Mononuclear cell (primary cell): Measurements from ENCODE around the gene SLC22A7. TPM values are rescaled to one million over a fixed set of nuclear protein-coding genes. Genes with fewer than 3 reads are reported as not detected.

Experiments used
- H3K27me3 ChIP-seq: 2 replicates; pipeline ENCODE4 v1.6.0; 2011; ENCODE audit warnings: low read length, control low read depth; ENCODE audit not compliant: insufficient read depth
- H3K4me1 ChIP-seq: 2 replicates; pipeline ENCODE4 v1.5.1; 2011; ENCODE audit warnings: mild to moderate bottlenecking, low read length, control low read depth; ENCODE audit not compliant: insufficient read depth
- H3K4me3 ChIP-seq: 2 replicates; pipeline ENCODE4 v1.5.1; 2011; ENCODE audit warnings: mild to moderate bottlenecking, low read length, moderate library complexity
- H3K9me3 ChIP-seq: 2 replicates; pipeline ENCODE4 v1.5.1; 2011; ENCODE audit warnings: low read depth, mild to moderate bottlenecking, control low read depth, low read length
- total RNA-seq: library from RNA; depleted of rRNA; stranded (reverse); fragments of >200 nt; gene quantifications from one replicate; pipeline ENCODE4 v1.2.3, GENCODE V29; 2012

The SLC22A7 gene
- total RNA-seq, 1 donor, result not detected

DNA sequence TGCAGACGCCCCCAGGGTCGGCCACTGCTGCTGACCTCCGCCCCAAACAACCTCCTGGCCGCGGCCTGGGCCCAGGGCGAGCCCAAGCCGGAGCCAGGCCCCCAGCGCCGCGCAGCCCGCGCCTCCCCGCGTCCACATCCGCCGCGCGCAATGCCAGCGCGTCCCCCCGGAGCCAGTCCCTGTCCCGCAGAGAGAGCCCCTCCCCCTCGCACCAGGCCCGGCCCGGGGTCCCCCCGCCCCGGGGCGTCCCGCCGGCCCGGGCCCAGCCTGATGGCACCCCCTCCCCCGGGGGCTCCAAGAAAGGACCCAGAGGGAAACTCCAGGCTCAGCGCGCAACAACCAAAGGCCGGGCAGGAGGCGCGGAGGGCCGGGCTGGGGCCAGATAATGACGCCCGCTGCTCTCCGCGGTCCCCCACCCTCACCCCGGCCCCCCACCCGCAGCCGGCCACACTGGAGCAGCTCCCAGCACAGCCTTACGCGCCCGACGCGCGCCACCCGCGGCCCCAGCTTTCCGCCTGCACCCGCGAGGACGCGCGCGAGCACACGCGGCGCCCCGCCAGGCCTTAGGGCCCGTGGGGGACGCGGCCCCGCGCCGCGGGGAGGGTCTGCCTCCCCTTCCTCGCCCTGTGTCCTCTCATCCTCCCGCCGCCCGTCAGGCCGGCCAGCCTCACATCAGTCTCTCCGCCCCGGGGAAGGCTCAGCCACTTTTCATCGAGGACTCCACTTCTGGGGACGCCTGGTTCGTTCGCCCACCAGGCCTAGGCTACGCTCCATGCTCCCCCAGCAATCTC lies 12.9 kb upstream of the SLC22A7 start:
- peaks cover 5% of the 10 kb centered on the region for H3K27me3 ChIP-seq

DNA sequence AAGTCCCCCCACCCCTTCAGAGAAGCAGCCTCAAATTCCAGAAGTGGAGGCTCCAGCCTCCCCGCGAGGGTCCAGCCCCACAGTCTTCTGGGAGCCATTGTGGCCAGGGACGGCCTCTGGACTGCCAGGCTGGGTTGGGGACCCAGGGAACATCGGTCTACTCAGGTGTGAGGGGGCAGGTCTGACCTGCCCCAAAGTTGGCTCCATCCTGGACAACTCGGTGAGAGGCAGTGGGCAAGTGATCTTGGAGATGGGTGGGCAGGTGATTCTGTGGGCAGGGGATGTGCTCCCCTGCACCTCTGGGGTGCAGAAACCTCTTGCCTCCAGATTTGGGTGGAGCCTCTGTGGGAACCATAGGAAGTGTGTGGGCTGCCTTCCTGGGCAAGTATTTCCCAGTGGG lies 12.2 kb upstream of the SLC22A7 start:
- Histone ChIP-seq H3K27me3 (peaks cover 5% of the 10 kb centered on the region), H3K4me1 (no peaks in the 10 kb centered on the region), H3K4me3 (no peak overlapping the region), H3K9me3 (no peaks in the 10 kb centered on the region)

More for the DNA sequence above, 12.9 kb upstream of the SLC22A7 start:
- no peaks in the 10 kb centered on the region for H3K4me1 ChIP-seq
- H3K9me3 ChIP-seq, result no peaks in the 10 kb centered on the region
- no peak overlapping the region for H3K4me3 ChIP-seq

DNA sequence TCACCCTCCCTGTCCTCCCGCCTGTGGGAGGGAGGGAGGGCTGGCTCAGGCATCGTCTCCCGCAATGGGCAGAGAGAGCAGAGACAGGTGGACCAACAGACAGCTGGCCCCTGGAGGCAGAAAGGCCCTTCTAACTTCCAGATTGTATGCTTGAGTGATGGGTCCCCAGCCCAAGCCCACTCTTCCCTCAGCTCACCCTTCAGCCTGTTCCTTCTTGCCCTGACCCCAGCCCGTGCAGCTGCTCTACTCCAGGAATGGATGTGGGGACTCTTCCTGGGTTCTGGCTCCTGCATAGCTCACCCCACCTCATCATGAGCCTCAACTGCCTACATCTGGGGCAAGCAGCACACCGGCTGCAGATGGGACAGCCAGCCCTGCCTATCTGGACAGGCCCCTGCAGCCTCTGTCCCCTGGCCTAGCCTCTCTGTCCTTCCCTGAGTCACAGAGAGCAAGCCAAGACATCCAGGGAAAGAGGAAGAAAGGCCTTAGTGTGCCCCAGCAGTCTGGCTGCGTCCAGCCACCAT lies 11.5 kb upstream of the SLC22A7 start:
- Histone ChIP-seq H3K27me3 (peaks cover 5% of the 10 kb centered on the region), H3K4me1 (no peaks in the 10 kb centered on the region), H3K4me3 (no peak overlapping the region), H3K9me3 (no peaks in the 10 kb centered on the region)

DNA sequence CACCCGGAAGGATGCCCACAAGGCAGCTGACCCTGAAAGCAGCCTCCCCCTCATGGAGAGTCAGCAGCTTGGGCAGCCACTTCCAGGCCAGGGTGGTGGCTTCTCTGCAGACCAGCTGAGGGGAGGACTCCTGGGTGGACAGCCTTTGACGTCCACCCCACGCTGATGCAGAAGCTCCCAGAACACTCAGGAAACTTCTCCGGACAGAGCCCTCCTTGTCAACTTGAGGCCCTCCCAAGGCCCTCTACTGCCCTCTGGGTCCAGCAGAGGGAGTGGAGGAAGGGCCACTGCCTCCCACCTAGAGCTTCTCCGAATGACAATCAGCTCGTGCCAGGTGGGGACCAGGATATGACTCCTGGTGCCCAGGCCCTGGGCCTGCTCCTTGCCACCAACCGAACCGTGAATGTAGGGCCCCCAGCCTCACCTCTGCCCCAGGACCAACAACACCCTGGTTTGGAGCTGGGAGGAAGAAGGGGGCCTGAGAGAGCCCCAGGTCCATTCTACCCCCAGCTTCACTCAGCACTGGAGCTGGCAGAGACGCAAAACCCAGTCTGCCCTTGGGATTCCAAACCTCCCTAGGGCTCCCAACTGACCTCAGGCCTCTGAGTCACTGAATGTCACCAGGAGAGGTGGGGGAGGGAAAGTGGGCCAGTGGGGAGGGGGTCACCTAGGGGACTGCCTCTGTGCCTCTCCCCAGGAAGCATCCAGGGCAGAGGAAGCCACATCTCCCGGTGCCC lies 10.9 kb upstream of the SLC22A7 start:
- H3K27me3 ChIP-seq, result peaks cover 5% of the 10 kb centered on the region
- no peaks in the 10 kb centered on the region for H3K9me3 ChIP-seq
- no peak overlapping the region for H3K4me3 ChIP-seq
- H3K4me1 ChIP-seq, result no peaks in the 10 kb centered on the region

DNA sequence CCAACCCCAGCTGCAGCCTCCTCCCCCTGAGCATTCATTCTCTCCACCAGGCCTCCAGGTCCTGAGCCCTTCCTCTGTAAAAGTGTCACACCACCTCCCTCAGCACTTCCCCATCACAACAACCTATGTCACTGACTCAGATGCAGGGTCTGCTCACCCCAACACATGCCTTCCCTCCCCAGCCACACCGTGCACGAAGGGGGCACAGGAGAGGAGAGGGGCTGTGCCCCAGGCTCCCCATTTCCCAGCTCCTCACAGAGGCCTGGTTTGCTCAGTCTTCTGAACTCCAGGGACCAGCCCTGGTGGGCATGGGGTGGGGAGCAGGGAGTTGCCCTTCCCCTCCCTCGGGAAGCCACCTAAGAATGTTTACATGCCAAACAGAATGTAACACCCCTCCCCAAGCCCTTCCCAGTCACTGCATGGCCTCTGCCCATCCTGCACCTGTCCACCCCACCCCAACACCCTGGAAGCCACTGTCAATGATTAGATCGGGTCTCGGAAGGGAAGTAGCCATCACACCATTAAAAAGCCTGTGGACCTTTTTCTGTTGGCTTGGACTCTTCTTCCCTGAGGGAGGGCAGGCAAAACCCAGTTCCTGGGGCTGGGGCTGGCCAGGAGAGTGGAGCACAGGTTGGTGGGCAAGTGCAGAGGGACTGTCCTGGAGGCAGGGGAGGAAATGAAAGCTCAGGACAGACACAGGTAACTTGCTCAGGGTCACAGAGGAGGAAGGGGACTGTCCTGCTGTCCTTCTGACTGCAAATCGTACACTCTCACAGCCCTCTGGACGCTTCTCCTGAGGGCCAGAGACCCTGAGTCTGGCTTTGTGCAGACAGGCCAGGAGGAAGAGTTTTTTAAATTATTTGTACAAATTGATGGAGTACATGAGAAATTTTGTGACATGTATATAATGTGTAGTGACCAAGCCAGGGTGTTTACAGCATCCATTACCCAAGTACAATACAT lies 10.1 kb upstream of the SLC22A7 start:
- H3K27me3 ChIP-seq, result peaks cover 5% of the 10 kb centered on the region
- no peaks in the 10 kb centered on the region for H3K9me3 ChIP-seq
- H3K4me1 ChIP-seq, result no peaks in the 10 kb centered on the region
- H3K4me3 ChIP-seq, result no peak overlapping the region

DNA sequence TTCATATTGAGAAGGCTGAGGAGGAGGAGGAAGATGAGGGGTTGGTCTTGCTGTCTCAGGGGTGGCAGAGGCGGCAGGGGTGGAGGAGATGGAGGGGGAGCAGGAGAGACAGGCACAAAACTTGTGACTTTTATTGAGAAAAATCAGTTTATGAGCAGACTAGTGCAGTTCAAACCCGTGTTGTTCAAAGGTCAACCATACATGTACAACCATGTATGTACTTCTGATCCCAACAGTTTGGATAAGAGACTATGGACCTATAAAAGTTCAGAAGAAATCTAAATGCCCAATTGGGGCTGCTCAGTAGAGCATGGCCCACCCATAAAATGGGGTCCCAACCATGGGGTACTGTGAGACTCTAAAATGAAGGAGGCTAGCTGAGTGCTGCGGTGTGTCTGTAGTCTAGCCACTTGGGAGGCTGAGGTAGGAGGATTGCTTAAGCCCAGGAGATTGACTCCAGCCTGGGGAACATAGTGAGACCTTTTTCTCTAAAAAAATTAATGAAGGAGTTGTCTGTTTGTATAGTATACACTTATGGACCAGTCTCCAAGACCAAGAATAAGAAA lies 7.6 kb upstream of the SLC22A7 start:
- H3K4me1 ChIP-seq, result no peaks in the 10 kb centered on the region
- H3K27me3 ChIP-seq, result peaks cover 5% of the 10 kb centered on the region
- H3K4me3 ChIP-seq, result no peak overlapping the region
- H3K9me3 ChIP-seq, result no peaks in the 10 kb centered on the region

DNA sequence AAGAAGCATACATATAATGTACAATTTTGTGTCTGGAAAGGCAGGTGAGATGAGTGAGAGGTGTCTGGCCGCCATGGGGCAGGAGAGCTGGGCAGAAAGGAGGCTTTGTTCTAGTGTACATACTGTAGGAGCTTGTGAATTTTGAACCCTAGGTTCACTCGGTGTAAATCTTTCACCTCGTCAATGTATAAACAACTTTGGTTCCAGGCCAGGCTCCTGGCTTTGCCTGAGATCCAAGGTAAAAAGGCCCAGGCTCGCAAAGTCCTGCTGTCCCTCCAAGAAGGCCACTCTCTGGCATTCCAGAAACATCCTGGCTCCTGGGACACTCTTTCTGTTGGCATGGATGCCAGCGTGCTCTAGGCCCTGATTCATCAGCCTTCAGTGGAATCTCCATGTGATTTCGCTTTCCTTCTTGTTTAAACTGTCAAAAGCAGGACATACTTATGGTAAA lies 7.1 kb upstream of the SLC22A7 start:
- H3K4me1 ChIP-seq, result no peaks in the 10 kb centered on the region
- no peaks in the 10 kb centered on the region for H3K27me3 ChIP-seq
- H3K4me3 ChIP-seq, result no peak overlapping the region

DNA sequence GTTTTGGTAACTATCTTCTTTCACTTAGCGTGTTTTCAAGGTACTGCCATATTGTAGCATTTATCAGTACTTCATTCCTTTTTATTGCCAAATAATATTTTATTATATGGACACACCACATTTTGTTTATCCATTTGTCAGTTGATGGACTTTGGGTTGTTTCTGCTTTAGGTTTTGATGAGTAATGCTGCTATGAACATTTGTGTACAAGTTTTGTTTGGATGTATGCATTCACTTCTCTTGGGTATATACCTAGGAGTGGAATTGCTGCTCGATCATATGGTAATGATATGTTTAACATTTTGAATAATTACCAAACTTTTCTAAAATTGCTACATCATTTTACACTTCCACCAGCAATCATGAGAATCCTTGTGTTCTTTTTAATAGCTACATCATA lies 6.4 kb upstream of the SLC22A7 start:
- Histone ChIP-seq H3K9me3 (no peaks in the 10 kb centered on the region), H3K27me3 (no peaks in the 10 kb centered on the region), H3K4me1 (no peaks in the 10 kb centered on the region), H3K4me3 (no peak overlapping the region)

More for the DNA sequence above, 7.1 kb upstream of the SLC22A7 start:
- H3K9me3 ChIP-seq, result no peaks in the 10 kb centered on the region

DNA sequence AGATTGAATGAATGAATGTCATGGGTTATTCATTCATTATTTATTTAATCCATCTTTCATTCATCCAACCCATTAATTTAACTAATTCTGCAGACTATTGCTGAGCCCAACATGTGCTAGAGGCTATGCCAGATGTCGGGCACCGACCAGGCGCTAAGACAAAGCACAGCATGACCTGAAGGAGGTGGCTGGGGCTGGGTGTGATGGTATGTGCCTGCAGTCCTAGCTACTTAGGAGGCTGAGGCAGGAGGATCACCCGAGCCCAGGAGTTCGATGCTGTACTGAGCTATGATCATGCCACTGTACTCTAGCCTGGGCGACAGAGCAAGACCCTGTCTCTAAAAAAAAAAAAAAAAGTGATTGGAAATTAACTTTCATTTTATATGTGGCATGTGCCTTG lies 5.7 kb upstream of the SLC22A7 start:
- Histone ChIP-seq H3K9me3 (no peaks in the 10 kb centered on the region), H3K4me3 (no peak overlapping the region), H3K27me3 (no peaks in the 10 kb centered on the region), H3K4me1 (no peaks in the 10 kb centered on the region)

DNA sequence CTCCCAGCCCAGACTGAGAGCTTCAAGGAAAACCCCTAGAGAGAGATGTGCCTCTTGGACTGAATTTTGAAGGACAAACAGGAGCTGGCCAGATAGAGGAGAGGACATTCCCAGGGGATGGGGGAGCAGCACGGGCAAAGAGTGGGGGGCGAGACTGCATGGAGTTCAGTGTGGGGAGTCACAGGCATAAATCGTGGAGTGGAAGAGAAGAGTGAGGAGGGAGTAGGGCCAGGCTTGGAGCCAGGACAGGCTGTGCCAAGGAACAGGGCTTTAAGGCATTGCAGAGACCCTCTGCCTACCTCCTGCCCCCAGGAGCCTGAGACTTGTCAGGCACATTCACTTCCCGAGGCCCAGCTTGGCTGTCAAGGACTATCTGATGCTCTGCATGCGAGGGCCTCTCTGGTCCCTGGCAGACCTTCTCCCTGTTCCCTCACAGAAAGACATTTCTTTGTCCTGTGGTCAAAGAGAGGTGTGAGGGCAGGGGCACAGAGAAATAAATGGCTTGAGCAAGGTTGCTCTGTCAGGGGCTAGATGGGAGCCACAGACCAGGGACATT lies 5.2 kb upstream of the SLC22A7 start:
- Histone ChIP-seq H3K4me1 (no peaks in the 10 kb centered on the region), H3K9me3 (no peaks in the 10 kb centered on the region), H3K27me3 (no peaks in the 10 kb centered on the region), H3K4me3 (no peak overlapping the region)

DNA sequence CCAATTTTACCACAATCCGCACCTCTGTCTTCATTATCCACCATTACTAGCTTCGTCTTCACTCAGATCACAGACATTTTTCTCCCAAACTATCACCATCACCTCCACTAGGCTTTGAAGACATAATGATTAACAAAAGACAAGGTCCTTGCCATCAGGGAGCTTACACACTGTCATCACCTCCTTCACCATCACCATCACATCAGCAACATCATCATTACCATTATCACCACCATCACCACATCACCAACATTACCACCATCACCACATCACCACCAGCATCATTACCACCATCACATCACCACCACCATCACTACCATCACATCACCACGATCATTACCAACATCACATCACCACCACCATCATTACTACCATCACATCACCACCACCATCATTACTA lies 4.4 kb upstream of the SLC22A7 start:
- Histone ChIP-seq H3K4me3 (no peak overlapping the region), H3K27me3 (no peaks in the 10 kb centered on the region), H3K4me1 (no peaks in the 10 kb centered on the region), H3K9me3 (no peaks in the 10 kb centered on the region)

DNA sequence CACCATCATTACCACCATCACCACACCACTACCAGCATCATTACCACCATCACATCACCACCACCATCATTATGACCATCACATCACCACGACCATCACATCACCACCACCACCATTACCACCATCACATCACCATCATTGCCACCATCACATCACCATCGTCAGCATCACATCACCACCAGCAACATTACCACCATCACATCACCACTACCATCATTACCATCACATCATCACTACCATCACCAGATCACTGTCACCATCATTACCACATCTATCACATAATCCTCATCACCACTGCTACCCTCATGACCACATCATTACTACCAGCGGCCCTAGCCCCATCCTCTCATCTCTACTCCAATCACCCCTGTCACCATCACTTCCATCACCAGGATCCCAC lies 3.5 kb upstream of the SLC22A7 start:
- H3K4me1 ChIP-seq, result no peaks in the 10 kb centered on the region
- no peaks in the 10 kb centered on the region for H3K9me3 ChIP-seq
- H3K27me3 ChIP-seq, result no peaks in the 10 kb centered on the region
- H3K4me3 ChIP-seq, result no peak overlapping the region

DNA sequence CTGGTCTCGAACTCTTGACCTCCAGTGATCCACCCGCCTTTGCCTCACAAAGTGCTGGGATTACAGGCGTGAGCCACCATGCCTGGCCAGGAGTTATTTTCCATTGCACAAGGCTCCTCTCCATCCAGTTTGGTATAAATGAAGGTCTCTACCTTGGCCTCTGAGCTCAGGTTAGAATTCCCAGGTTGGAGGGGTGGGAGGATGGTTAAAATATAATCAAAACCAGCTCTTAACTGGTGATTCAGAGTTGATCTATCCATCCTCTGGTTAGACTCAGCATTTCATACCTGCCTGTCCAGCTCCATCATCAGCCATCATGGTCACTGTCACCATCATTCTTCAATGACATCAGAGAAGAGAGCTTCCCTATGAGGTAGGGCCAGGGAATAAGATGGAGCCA lies 2.6 kb upstream of the SLC22A7 start:
- Histone ChIP-seq H3K4me1 (no peaks in the 10 kb centered on the region), H3K9me3 (no peaks in the 10 kb centered on the region), H3K27me3 (no peaks in the 10 kb centered on the region), H3K4me3 (no peak overlapping the region)

DNA sequence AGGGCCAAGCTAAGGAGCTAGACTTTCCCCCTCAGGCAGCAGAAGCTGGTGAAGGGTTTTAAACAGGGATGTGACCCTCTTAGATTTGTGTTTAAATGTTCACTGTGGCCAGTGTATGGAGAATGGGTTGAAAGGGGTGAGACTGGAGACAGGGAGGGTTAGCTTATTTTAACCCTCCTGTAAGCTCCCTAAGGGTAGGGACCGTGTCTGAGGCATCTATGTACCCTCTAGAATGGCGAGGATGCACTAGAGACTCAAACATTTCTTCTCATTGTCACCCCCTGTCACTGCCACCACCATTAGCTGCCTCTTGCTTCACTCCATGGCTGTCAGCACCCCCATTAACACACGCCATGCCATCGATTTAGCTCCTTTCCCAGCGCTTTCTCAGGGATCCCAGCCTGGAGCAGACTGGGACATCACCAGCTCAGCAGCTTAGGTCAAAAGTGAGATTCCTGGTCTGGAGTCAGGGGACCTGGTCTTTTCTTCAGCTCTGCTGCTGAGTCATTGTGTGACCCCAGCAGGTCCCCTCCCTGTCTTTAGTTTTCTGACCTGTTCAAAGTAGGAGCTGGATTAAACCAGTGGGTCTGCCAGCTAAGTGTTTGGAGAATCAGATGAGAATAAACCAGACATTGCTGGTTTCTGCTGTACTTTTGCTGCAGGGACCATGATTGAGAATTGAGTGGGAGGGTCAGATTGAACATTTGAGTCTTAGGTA lies 1.1 kb upstream of the SLC22A7 start:
- H3K27me3 ChIP-seq, result no peaks in the 10 kb centered on the region
- no peaks in the 10 kb centered on the region for H3K9me3 ChIP-seq
- H3K4me3 ChIP-seq, result no peak overlapping the region
- no peaks in the 10 kb centered on the region for H3K4me1 ChIP-seq
